ENCODE data around the gene ADRA2B. TPM values are rescaled to one million over a fixed set of nuclear protein-coding genes. Genes with fewer than 3 reads are reported as not detected.

The ADRA2B gene
- total RNA-seq, 1 donor from 2014 or later = 5.0 TPM

- ATAC-seq (no peak), DNase-seq (peak; percentile 20)
- intact Hi-C loops (cut with micrococcal nuclease) = no loop called here
Measured at GRCh38 chr2:96140941-96141623, 24.7 kb upstream of the ADRA2B start.

- DNase-seq (peak; percentile 11), ATAC-seq (no peak)
- intact Hi-C loops (cut with micrococcal nuclease) = loop anchor here (5.0 kb wide), 1 partner anchor 33 kb away; no protein-coding TSS in a partner anchor
Measured at GRCh38 chr2:96139181-96139758, 22.9 kb upstream of the ADRA2B start.

DNA sequence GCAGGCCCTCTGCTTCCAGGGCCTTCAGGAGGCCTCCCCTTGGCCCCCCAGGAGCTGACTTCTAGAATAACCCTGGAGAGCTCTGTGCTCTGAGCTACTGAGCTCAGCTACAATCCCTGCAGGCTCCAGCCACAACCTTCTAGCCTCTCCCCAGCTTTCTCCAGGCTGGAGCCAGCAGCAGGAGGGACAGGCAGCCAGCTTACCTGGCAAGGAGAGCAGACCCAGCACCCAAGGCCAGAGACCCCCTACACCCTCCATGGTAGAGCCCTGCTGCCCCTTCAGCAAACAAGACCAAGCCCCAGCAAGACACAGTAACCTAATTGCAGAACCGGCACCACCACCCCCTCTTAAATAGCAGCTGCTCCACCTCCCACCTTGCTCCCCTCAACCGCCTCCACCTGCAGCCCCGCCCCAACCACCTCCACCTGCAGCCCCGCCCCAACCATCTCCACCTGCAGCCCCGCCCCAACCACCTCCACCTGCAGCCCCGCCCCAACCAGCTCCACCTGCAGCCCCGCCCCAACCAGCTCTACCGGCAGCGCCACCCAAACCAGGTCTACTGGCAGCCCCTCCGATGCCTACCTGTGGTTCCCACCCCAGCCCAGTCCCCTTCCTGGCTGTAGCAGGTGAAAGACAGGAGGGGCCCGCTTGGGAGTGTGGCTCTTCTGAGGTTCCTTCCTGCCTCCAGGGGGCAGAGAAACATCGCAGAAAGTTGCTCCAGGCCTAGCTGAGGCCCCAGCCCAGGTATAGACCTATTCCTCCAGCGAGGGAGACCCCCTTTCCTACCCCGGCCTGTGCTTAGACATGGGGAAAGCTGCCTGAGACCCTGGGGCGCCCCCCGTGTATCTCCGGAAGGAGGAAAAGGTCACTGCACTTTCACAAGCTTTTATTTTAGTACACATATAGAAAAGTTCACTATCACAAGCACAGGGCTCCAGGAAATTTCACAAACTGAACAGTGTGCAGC is 22.1 kb upstream of the ADRA2B start, which contains the start of gene ASTL:
ASTL (minus strand) TSS at position 324 of the 967 bp plus-strand sequence; CDS start at position 258, 66 bp downstream.
- ATAC-seq = peak; percentile 76
- intact Hi-C loops (cut with micrococcal nuclease) = loop anchor here (5.0 kb wide), 1 partner anchor 34 kb away; no protein-coding TSS in a partner anchor
- DNase-seq = peak; percentile 44

GRCh38 chr2:96137321-96138178 is 21.2 kb upstream of the ADRA2B start:
- ATAC-seq (no peak), DNase-seq (peak; percentile 20)
- intact Hi-C loops (cut with micrococcal nuclease) = loop anchor here (5.0 kb wide), 1 partner anchor 35 kb away; no protein-coding TSS in a partner anchor

- DNase-seq = peak; percentile 22
- intact Hi-C loops (cut with micrococcal nuclease) = loop anchor here (5.0 kb wide), 1 partner anchor 36 kb away; no protein-coding TSS in a partner anchor
Measured at GRCh38 chr2:96136129-96136720, 19.9 kb upstream of the ADRA2B start.

DNA sequence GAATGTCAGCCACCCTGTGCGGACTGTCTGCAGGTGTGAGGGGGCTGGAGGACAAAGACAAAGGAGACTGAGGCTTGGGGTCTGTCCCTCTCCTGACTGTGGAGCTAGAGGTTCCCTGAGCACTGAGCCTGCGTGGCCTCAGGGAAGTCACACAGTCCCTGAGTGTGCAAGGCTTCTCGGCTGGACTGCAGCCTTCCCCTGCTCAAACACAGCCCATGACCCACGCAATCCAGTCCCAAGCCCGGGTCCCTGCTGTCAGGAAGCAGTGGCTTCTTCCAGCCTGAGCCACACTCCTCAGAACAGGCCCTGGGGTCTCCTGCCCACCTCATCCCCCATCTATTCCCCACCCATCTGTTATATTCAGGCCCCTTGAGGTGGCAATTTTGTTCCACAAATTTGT is 19.2 kb upstream of the ADRA2B start:
- intact Hi-C loops (cut with micrococcal nuclease) = loop anchor here (5.0 kb wide), 1 partner anchor 37 kb away; no protein-coding TSS in a partner anchor

More at GRCh38 chr2:96136129-96136720, 19.9 kb upstream of the ADRA2B start:
- ATAC-seq = no peak

DNA sequence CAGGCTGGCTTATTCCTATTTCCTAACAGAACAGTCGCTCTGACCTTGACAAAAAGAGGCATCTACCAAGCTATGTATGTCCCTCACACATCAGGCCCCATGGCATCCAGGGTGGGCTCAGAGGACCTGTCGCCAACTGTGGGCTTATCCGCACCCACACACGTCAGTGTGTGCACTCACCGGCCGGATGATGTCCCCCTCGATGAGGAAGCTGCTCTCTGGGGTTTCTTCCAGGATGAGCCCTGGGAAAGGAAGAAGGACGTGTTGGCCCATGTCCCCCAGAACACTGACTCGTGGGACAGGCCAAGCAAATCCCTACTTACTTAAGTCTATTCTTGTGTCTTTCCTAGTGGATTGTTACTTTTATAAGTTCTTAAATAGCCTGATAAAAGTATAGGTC is 18.8 kb upstream of the ADRA2B start:
- intact Hi-C loops (cut with micrococcal nuclease) = loop anchor here (5.0 kb wide), 1 partner anchor 37 kb away; no protein-coding TSS in a partner anchor
- DNase-seq (no peak), ATAC-seq (no peak)

More for the DNA sequence above, 19.2 kb upstream of the ADRA2B start:
- ATAC-seq (no peak), DNase-seq (peak; percentile 10)

- ATAC-seq = no peak
- intact Hi-C loops (cut with micrococcal nuclease) = no loop called here
- DNase-seq = no peak
Measured at GRCh38 chr2:96134421-96134820, 18.1 kb upstream of the ADRA2B start.

DNA sequence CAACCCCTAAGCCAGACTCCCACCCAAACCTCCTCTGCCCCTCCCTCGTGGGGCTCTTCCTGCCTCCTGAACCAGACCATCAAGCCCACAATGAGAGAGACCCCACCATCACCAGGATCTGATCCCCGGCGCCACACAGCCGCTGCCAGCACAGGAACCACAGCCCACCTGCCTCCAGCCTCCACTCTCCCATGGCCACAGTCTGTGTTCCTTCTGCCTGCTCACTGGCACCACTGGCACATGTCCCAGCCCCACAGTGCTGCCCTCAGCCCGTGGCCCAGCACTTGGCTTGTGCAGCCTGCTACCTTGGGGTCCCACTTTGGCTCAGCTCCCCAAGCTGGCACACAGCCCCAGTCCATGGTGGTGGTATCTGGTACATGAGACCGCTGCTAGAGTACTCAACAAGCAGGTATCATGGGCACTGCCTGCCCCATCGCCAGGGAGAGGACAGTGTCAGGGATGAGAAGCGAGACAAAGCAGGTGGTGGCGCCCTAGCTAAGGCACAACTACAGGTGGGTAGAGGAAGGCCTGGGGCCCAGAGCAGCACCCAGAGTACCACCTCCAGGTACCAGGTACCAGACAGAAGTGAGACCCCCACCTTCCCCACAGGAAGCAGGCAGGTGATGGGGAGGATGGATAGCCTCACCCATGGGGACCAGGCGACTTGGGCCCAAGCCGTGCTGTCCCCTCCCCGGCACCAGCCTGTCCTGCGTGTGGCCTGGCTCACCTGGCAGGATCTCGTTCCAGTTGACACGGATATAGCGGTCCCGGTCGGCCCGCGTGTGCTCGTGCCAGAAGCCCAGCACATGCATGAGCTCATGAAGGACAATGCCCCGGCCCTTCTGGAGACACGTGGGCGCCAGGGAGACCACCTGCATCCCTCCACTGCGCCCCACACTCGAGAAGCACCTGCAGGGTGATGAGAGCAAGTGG is 15.7 kb upstream of the ADRA2B start:
- ATAC-seq (no peak), DNase-seq (no peak)
- intact Hi-C loops (cut with micrococcal nuclease) = no loop called here

- intact Hi-C loops (cut with micrococcal nuclease) = no loop called here
Measured at GRCh38 chr2:96131152-96131812, 14.9 kb upstream of the ADRA2B start.

DNA sequence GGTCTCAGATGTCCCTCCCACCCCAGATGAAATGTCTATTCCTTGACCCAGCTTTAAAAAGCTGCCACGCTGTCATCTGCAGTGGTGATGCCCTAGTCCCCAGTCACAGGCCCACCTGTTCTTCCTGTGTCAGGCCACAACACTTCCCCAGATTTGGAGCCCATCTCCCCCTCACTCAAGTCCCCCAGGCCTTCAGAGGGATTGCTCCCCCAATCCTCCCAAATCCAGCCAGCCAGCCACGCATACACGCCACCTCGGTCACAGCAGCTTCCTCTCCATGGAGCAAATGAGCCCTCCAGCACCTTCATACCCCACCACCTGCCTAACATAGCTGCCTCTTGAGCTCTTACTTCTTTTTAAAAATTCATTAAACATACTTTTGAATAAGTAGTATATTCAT is 14.1 kb upstream of the ADRA2B start:
- no peak for ATAC-seq
- DNase-seq = no peak
- intact Hi-C loops (cut with micrococcal nuclease) = no loop called here

More at GRCh38 chr2:96131152-96131812, 14.9 kb upstream of the ADRA2B start:
- DNase-seq = no peak
- no peak for ATAC-seq

- DNase-seq (no peak), ATAC-seq (no peak)
- intact Hi-C loops (cut with micrococcal nuclease) = no loop called here
Measured at GRCh38 chr2:96129528-96130120, 13.3 kb upstream of the ADRA2B start.

GRCh38 chr2:96128456-96128855 is 12.1 kb upstream of the ADRA2B start:
- DNase-seq (no peak), ATAC-seq (no peak)
- intact Hi-C loops (cut with micrococcal nuclease) = no loop called here

DNA sequence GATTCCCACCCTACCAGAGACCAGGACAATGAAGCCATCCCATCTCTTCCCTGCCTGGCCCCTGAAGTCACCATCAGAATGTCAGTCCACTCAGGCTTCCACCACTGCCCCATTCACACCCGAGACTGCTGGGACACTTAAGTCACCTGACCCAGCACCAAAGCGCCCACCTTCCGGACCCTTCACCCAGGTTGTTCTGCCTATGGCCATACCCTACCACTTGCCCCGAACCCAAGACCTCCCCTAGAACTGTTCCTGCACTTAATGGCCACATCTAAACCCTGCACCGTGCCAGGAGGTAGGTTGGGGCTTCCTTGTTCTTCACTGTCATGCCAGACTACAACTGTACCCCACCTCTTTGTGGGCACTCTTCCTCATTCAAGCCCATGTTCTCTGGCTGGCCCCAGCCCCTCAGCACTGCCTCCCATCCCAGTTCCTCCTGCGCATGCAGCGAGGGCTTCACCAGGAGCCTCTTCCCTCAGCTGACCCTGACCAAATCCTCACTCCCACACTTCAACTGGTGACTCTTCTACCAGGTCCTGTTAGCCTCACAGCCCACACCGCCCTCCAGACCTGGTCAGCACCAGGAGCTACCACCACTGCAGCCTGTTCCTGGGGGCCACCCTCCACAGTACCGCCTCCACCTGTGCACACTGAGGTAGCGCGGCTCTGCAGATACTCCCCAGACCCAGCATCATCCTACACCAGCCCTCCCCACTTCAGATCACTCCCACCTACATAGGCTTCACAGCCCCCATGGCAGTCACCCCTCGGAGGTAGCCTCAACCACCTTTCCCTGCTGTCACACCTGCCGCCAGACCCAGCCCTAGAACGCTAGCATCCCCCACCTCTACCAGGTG is 8.3 kb upstream of the ADRA2B start:
- ATAC-seq (no peak), DNase-seq (no peak)
- intact Hi-C loops (cut with micrococcal nuclease) = no loop called here

DNA sequence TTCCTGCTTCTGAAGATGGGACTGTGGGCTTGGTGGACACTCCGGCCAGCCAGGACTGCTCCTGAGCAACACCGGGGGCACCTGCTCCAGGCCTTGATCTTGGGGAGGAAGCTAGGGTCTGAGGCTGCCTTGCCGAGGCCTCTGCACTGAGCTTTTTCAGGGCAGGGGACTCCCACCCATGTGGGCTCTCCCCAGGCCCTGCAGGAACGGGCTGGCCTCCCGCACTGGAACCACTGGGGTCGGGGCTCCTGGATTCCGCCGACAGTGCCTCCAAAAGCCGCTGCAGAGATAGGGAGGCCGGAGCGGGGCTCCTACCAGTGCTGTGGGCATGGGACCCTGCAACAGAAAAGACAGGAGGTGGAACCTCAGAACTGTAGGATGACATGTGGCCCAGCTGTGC is 7.6 kb upstream of the ADRA2B start:
- ATAC-seq (no peak), DNase-seq (no peak)
- intact Hi-C loops (cut with micrococcal nuclease) = no loop called here

Measured in left ventricle myocardium superior (tissue), 1 donor.